ENCODE data around the gene B9D1. TPM values are rescaled to one million over a fixed set of nuclear protein-coding genes. Genes with fewer than 3 reads are reported as not detected.
"Not testable (repeated sequence)": the region's sequence is repeated elsewhere in the genome, so short reads cannot be mapped to it uniquely, and the experiment has no call there.

B9D1 gene
- total RNA-seq, 1 experiment from 2014 or later = 20.0 TPM

GRCh38 chr17:19353401-19353800 is 9.1 kb downstream of the B9D1 start:
- H4K20me1 ChIP-seq (ENCODE audit: insufficient read depth); H3K9ac ChIP-seq (ENCODE audit: low read length); intact Hi-C loops (cut with micrococcal nuclease); H3K79me2 ChIP-seq (ENCODE audit: insufficient read depth, low read length); BruUV-seq (replicated peaks); H3K27me3 ChIP-seq (ENCODE audit: insufficient read depth, low read length); H3K9me2 ChIP-seq (ENCODE audit: insufficient read depth); H3K4me2 ChIP-seq (ENCODE audit: low read length); ATAC-seq; H3K27ac ChIP-seq (ENCODE audit: low read depth, low read length); H3K9me3 ChIP-seq (ENCODE audit: control insufficient read depth in 1 of 2, insufficient read depth in 1 of 2, low read depth in 1 of 2, low read length in 2 of 2); RAD21 ChIA-PET (ENCODE audit: low non-redundant PET in 1 of 2, low total read pairs in 2 of 2, uncharacterized antibody in 2 of 2, unreplicated experiment in 2 of 2); DNase-seq (ENCODE audit: low read depth, low spot score); H3K4me3 ChIP-seq (replicated peaks in 1 of 2; ENCODE audit: low read depth in 1 of 2, low read length in 2 of 2); H2AFZ ChIP-seq (ENCODE audit: low read depth, low read length, poor library complexity, severe bottlenecking); H3K36me3 ChIP-seq (ENCODE audit: control insufficient read depth in 1 of 2, insufficient read depth in 2 of 2, low read length in 2 of 2): not testable (repeated sequence)
- peaks cover 4 to 23% of the 10 kb centered on the region in 2 experiments; a peak in 3 of 4 replicates for H3K4me1 ChIP-seq (ENCODE audit: control insufficient read depth in 1 of 2, insufficient read depth in 2 of 2, low read length in 2 of 2)
- ChIA-PET CTCF (interaction anchor here (1.8 to 1.9 kb wide), 2 partner anchors 9 to 94 kb away, joined by 6 to 11 read pairs; partner anchors contain the start of gene B9D1), POLR2A (interaction anchor here (0.8 kb wide), 1 partner anchor 10 kb away, joined by 3 read pairs; no protein-coding TSS in a partner anchor)

GRCh38 chr17:19348806-19349205 is 13.7 kb downstream of the B9D1 start:
- intact Hi-C loops (cut with micrococcal nuclease) = no loop called here
- Histone ChIP-seq H3K4me2 (ENCODE audit: low read length) (no peak overlapping the region), H3K27me3 (ENCODE audit: insufficient read depth, low read length) (no peaks in the 10 kb centered on the region), H3K36me3 (ENCODE audit: control insufficient read depth in 1 of 2, insufficient read depth in 2 of 2, low read length in 2 of 2) (0 out of 4 replicates have a peak, but pooled peaks cover 0 to 3% of the 10 kb centered on the region in 2 experiments), H3K79me2 (ENCODE audit: insufficient read depth, low read length) (no peaks in the 10 kb centered on the region), H4K20me1 (ENCODE audit: insufficient read depth) (no peaks in the 10 kb centered on the region), H3K4me1 (ENCODE audit: control insufficient read depth in 1 of 2, insufficient read depth in 2 of 2, low read length in 2 of 2) (peaks cover 26 to 41% of the 10 kb centered on the region in 2 experiments), H2AFZ (ENCODE audit: low read depth, low read length, poor library complexity, severe bottlenecking) (no peak overlapping the region), H3K27ac (ENCODE audit: low read depth, low read length) (no peak overlapping the region), H3K4me3 (replicated peaks in 1 of 2; ENCODE audit: low read depth in 1 of 2, low read length in 2 of 2) (no peak overlapping the region), H3K9ac (ENCODE audit: low read length) (no peak overlapping the region), H3K9me3 (ENCODE audit: control insufficient read depth in 1 of 2, insufficient read depth in 1 of 2, low read depth in 1 of 2, low read length in 2 of 2) (no peaks in the 10 kb centered on the region), H3K9me2 (ENCODE audit: insufficient read depth) (no peaks in the 10 kb centered on the region)
- RAD21 ChIA-PET (ENCODE audit: low non-redundant PET in 1 of 2, low total read pairs in 2 of 2, uncharacterized antibody in 2 of 2, unreplicated experiment in 2 of 2) = no interaction called here
- CTCF ChIA-PET = no interaction called here
- DNase-seq (ENCODE audit: low read depth, low spot score) (no peak), ATAC-seq (no peak)
- POLR2A ChIA-PET = no interaction called here
- BruUV-seq (replicated peaks) = no TSS peak
- TF ChIP-seq ELF1 (IDR thresholded peaks at IDR 0.05; ENCODE audit: borderline replicate concordance, low read depth) (no peak), CEBPB (IDR thresholded peaks at IDR 0.05; ENCODE audit: low read depth) (no peak), SIN3A (IDR thresholded peaks at IDR 0.05; ENCODE audit: low read depth) (no peak), POLR2AphosphoS5 (IDR thresholded peaks at IDR 0.05; ENCODE audit: low read depth, low read length) (no peak), TCF7L2 (IDR thresholded peaks at IDR 0.05; ENCODE audit: borderline replicate concordance, extremely low read depth, insufficient read depth, insufficient read length) (no peak), SP1 (IDR thresholded peaks at IDR 0.05; ENCODE audit: low read depth) (no peak), YY1 (IDR thresholded peaks at IDR 0.05; ENCODE audit: extremely low read depth, insufficient replicate concordance, low read depth, low read length) (no peak), ZNF274 (IDR thresholded peaks at IDR 0.05; ENCODE audit: low read depth, low read length) (no peak), FOSL1 (IDR thresholded peaks at IDR 0.05; ENCODE audit: low read depth) (no peak), EGR1 (IDR thresholded peaks at IDR 0.05; ENCODE audit: low read depth) (no peak)

All from HCT116 (cell line).